SK-N-SH treated with all-trans-retinoic acid at 6 μM for 48 hours (cell line): Measurements from ENCODE around the gene NFS1.
"Not testable (repeated sequence)": the region's sequence is repeated elsewhere in the genome, so short reads cannot be mapped to it uniquely, and the experiment has no call there.

ENCODE experiments used
- ATAC-seq: fragments of 200-7000 bp; cut with Tn5 transposase; 3 replicates; pipeline ENCODE4 v1.9.1; 2020; ENCODE audit warnings: mild to moderate bottlenecking, moderate library complexity
- BACH2 ChIP-seq: fragments of 250-450 bp; sonication (Bioruptor Pico); IDR thresholded peaks from 2 replicates; pipeline ENCODE4 v1.9.0; 2021; ENCODE audit warnings: mild to moderate bottlenecking, borderline replicate concordance
- CREB5 ChIP-seq: fragments of 250-450 bp; sonication (Bioruptor Pico); IDR thresholded peaks from 2 replicates; pipeline ENCODE4 v1.5.1; 2020; ENCODE audit warnings: low read depth, mild to moderate bottlenecking, moderate library complexity
- ESRRG ChIP-seq: fragments of 250-450 bp; sonication (Bioruptor Pico); IDR thresholded peaks from 2 replicates; pipeline ENCODE4 v1.6.1; 2021; ENCODE audit warnings: mild to moderate bottlenecking
- GLIS3 ChIP-seq: fragments of 250-450 bp; sonication (Bioruptor Pico); IDR thresholded peaks from 2 replicates; pipeline ENCODE4 v1.5.0; 2020; ENCODE audit warnings: mild to moderate bottlenecking, moderate library complexity
- ISL1 ChIP-seq: fragments of 250-450 bp; sonication (Bioruptor Pico); IDR thresholded peaks from 2 replicates; pipeline ENCODE4 v2.1.2; 2022; ENCODE audit warnings: mild to moderate bottlenecking, moderate library complexity
- OSR1 ChIP-seq: fragments of 250-450 bp; sonication (Bioruptor Pico); IDR thresholded peaks from 2 replicates; pipeline ENCODE4 v1.8.0; 2022; ENCODE audit warnings: moderate library complexity, mild to moderate bottlenecking, inconsistent platforms
- POU6F1 ChIP-seq: fragments of 250-450 bp; sonication (Bioruptor Pico); IDR thresholded peaks from 2 replicates; pipeline ENCODE4 v1.8.0; 2021; ENCODE audit warnings: low read depth, mild to moderate bottlenecking, moderate library complexity, borderline replicate concordance
- RARB ChIP-seq: fragments of 250-450 bp; sonication (Bioruptor Pico); IDR thresholded peaks from 2 replicates; pipeline ENCODE4 v1.8.0; 2021; ENCODE audit warnings: mild to moderate bottlenecking, moderate library complexity
- TOX ChIP-seq: fragments of 250-450 bp; sonication (Bioruptor Pico); IDR thresholded peaks from 2 replicates; pipeline ENCODE4 v1.8.0; 2021; ENCODE audit warnings: mild to moderate bottlenecking, moderate library complexity, borderline replicate concordance
- TSHZ2 ChIP-seq: fragments of 250-450 bp; sonication (Bioruptor Pico); IDR thresholded peaks from 2 replicates; pipeline ENCODE4 v1.5.0; 2020; ENCODE audit warnings: mild to moderate bottlenecking, moderate library complexity
- ZC3H10 ChIP-seq: fragments of 250-450 bp; sonication (Bioruptor Pico); IDR thresholded peaks from 2 replicates; pipeline ENCODE4 v1.5.1; 2021; ENCODE audit warnings: mild to moderate bottlenecking, moderate library complexity
- ZFP3 ChIP-seq: fragments of 250-450 bp; sonication (Bioruptor Pico); IDR thresholded peaks from 2 replicates; pipeline ENCODE4 v1.5.0; 2020; ENCODE audit warnings: mild to moderate bottlenecking, moderate library complexity
- ZFP30 ChIP-seq: fragments of 450-650 bp; formaldehyde crosslinking; IDR thresholded peaks from 2 replicates; pipeline ENCODE4 v1.5.0; 2022; ENCODE audit warnings: mild to moderate bottlenecking, moderate library complexity
- ZNF565 ChIP-seq: fragments of 450-650 bp; formaldehyde crosslinking; conservative IDR thresholded peaks from 2 replicates; pipeline ENCODE4 v1.5.0; 2020; ENCODE audit warnings: low read depth, mild to moderate bottlenecking, moderate library complexity
- ZNF70 ChIP-seq: fragments of 450-650 bp; formaldehyde crosslinking; IDR thresholded peaks from 2 replicates; pipeline ENCODE4 v1.5.0; 2020; ENCODE audit warnings: mild to moderate bottlenecking, moderate library complexity
- ZNF8 ChIP-seq: fragments of 450-650 bp; formaldehyde crosslinking; IDR thresholded peaks from 2 replicates; pipeline ENCODE4 v1.5.0; 2020; ENCODE audit warnings: mild to moderate bottlenecking, moderate library complexity
- TF ChIP-seq, protein P1 (sequence below): fragments of 250-450 bp; sonication (Bioruptor Pico); IDR thresholded peaks from 2 replicates; pipeline ENCODE4 v1.5.1; 2021; ENCODE audit warnings: mild to moderate bottlenecking, moderate library complexity

The NFS1 gene

DNA sequence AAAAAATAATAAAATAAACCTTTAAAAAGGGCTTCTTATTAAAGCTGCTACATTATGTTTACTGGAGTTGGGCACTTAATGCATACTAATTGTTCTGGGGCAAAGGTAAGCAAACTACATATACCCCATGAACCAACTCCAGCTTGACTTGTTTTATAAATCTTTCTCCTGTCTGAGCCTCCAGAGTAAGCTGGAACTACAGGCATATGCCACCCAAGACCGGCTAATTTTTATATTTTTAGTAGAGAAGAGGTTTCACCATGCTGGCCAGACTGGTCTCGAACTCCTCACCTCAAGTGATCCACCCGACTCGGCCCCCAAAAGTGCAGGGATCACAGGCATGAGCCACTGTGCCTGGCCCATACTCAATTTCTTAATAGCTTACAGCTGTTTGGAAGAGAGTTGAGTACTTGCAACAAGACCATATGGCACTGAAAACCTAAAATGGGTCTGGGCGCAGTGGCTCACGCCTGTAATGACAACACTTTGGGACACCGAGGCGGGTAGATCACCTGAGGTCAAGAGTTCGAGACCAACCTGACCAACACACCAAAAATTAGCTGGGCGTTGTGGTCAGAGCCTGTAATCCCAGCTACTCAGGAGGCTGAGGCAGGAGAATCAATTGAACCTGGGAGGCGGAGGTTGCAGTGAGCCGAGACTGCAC is 20.0 kb upstream of the NFS1 start:
- no peak for TF ChIP-seq ISL1 (CRISPR knock-in tag)
- no peak for TF ChIP-seq OSR1
- TF ChIP-seq, protein P1, sequence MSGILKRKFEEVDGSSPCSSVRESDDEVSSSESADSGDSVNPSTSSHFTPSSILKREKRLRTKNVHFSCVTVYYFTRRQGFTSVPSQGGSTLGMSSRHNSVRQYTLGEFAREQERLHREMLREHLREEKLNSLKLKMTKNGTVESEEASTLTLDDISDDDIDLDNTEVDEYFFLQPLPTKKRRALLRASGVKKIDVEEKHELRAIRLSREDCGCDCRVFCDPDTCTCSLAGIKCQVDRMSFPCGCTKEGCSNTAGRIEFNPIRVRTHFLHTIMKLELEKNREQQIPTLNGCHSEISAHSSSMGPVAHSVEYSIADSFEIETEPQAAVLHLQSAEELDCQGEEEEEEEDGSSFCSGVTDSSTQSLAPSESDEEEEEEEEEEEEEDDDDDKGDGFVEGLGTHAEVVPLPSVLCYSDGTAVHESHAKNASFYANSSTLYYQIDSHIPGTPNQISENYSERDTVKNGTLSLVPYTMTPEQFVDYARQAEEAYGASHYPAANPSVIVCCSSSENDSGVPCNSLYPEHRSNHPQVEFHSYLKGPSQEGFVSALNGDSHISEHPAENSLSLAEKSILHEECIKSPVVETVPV (CRISPR knock-in tag) = no peak
- TF ChIP-seq ESRRG (CRISPR knock-in tag) = no peak
- TF ChIP-seq CREB5 (CRISPR knock-in tag) = no peak
- no peak for TF ChIP-seq TSHZ2
- no peak for TF ChIP-seq POU6F1 (CRISPR knock-in tag)
- TF ChIP-seq RARB (CRISPR knock-in tag) = no peak
- no peak for TF ChIP-seq ZC3H10 (CRISPR knock-in tag)
- TF ChIP-seq ZFP3 = no peak
- TF ChIP-seq ZFP30 (CRISPR knock-in tag) = no peak
- TF ChIP-seq GLIS3 (CRISPR knock-in tag) = no peak
- no peak for ATAC-seq

- not testable (repeated sequence) for ATAC-seq
These were observed 19.2 kb upstream of the NFS1 start for GRCh38 chr20:35718321-35718720.

- ATAC-seq = no peak
- no peak for TF ChIP-seq CREB5 (CRISPR knock-in tag)
- TF ChIP-seq ZFP3 = no peak
- TF ChIP-seq ZNF70 (CRISPR knock-in tag) = no peak
- TF ChIP-seq ISL1 (CRISPR knock-in tag) = no peak
- no peak for TF ChIP-seq BACH2 (CRISPR knock-in tag)
These were observed 17.2 kb upstream of the NFS1 start for GRCh38 chr20:35716330-35716729.

DNA sequence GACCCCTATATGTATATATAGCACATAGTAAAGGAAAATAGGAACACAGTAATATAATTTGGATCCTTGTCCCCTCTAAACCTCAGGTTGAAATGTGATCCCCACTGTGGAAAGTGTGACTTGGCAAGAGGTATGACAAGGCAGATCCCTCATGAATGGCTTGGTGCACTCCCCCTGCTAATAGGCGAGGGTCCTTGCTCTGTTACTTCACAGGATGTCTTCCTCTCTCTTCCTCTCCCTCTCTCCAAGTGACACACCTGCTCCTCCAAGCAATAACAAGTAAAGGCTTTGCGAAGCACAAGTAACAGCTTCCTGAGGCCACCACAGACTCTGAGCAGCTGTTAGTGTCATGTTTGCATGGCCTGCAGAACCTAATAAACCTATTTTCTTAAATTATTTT is 16.5 kb upstream of the NFS1 start:
- no peak for ATAC-seq
- no peak for TF ChIP-seq ZNF8
- no peak for TF ChIP-seq ZNF565
- TF ChIP-seq TOX (CRISPR knock-in tag) = no peak
- no peak for TF ChIP-seq BACH2 (CRISPR knock-in tag)
- no peak for TF ChIP-seq CREB5 (CRISPR knock-in tag)
- TF ChIP-seq POU6F1 (CRISPR knock-in tag) = no peak
- no peak for TF ChIP-seq ISL1 (CRISPR knock-in tag)
- TF ChIP-seq ZNF70 (CRISPR knock-in tag) = no peak
